ENCODE measurements around the gene DDR1. TPM values are rescaled to one million over a fixed set of nuclear protein-coding genes. Genes with fewer than 3 reads are reported as not detected.

DDR1 gene
- 117 and 127 TPM in 2 replicates for total RNA-seq (2014; rRNA removed; shearing (Covaris generic))

DNA sequence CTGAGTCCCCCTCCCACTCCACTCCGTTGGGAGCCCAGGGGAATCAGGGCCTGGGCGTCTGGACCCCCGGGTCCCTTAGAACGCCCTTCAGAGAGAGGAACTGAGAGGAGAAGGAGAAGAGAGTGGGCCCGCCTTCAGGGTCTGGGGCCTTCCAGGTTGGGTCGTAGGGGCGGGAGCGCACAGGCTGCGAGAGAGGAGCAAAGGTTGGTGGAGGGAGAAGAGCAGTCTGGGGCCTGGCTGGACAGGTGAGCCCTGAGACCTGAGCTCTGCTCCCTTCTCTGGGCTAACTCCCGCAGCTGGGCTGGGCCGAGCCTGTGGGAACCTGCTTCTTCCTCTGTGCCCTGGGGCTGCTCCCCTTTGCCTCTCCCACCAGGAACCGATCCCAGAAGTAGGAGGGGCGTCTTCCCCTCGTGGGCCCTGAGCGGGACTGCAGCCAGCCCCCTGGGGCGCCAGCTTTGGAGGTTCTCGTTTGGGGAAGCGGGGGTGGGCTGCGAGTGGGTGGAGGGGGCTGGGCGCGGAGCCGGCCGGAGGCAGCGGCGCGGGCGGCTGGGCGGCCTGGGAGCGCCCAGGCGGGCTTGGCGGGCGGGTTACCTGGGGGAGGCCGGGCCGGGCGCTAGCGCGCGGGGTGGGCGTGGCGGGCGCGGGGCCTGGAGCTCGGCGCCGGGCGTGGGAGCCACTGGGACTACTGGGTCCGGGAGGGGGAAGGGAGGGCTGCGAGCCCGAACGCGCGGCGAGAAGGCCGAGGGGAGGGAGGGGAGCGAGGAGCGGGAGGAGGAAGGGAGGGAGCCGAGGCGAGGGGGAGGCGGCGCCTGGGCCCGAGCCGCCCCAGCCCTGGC lies at the start of gene DDR1:
TSS of gene DDR1 (plus strand) at position 835 of the 836 bp plus-strand sequence. CDS start 4,211 bp downstream, outside the sequence.
- Histone ChIP-seq H3K27me3 (ENCODE audit: control insufficient read depth, insufficient read depth, low read length) (no peaks in the 10 kb centered on the region), H3K4me3 (ENCODE audit: insufficient read depth, low read depth, low read length) (peak within 1 kb of the TSS; percentile 84), H3K36me3 (replicated peaks; ENCODE audit: control insufficient read depth, insufficient read depth, low read length) (peaks cover 4% of the 10 kb centered on the region; the same call in 1 of the 2 replicates)
- peak; percentile 91 for DNase-seq

DNA sequence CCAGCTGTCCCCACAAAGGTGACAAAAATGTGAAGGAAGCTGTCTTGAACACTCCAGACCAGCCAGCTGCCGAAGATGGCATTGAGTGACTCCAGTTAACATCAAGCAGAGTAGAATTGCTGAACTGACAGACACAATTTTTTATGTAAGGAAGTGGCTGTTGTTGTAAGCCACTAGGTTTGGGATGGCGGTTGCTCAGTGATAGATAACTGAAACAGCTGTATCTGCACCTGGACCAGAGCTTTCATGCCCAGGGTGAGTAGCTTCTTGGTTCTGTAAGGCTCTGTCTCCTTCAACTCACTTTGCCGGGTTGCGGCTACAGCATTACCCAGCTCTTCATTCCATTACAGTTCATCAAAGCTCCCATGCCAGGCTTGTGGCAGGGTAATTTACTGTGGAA lies 49.7 kb upstream of the DDR1 start:
- H3K27me3 ChIP-seq (ENCODE audit: control insufficient read depth, insufficient read depth, low read length): no peaks in the 10 kb centered on the region
- peaks cover 5% of the 10 kb centered on the region for H3K36me3 ChIP-seq (replicated peaks; ENCODE audit: control insufficient read depth, insufficient read depth, low read length)
- DNase-seq: no peak
- no peak overlapping the region for H3K4me3 ChIP-seq (ENCODE audit: insufficient read depth, low read depth, low read length)

DNA sequence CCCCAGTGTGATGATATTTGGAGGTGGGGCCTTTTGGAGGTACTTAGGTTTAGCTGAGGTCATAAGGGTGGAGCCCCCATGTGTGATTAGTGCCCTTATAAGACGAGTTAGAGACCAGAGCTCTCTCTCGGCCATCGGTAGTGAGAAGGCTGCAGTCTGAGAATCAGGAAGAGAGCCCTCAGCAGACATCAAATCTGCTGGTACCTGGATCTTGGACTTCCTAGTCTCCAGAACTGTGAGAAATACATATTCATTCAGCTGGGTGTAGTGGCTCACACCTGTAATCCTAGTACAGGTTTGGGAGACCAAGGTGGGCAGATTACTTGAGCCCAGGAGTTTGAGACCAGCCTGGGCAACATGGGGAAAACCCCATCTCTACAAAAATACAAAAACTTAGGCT lies 48.7 kb upstream of the DDR1 start:
- Histone ChIP-seq H3K36me3 (replicated peaks; ENCODE audit: control insufficient read depth, insufficient read depth, low read length) (peaks cover 11% of the 10 kb centered on the region), H3K4me3 (ENCODE audit: insufficient read depth, low read depth, low read length) (no peak overlapping the region), H3K27me3 (ENCODE audit: control insufficient read depth, insufficient read depth, low read length) (no peaks in the 10 kb centered on the region)
- DNase-seq: no peak

DNA sequence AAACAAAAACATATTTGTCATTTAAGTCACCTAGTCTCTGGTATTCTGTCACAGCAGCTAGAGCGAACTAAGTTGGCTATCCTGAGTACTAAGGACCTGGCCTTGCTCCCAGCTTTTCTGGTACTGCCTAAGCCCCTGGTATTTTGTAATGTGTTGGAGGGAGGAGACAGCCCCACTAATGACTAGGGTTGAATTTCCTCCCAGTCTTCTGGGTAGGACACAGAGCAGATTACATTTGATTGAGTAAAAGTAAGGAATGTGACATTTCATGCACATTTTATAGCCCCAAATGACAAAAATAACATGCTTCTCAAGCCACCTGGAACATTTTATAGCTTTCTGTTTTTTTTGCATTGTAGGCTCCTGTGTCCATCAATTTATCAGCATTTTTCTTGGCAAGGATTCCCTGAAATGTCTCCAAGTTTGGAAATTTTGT lies 47.9 kb upstream of the DDR1 start:
- no peaks in the 10 kb centered on the region for H3K27me3 ChIP-seq (ENCODE audit: control insufficient read depth, insufficient read depth, low read length)
- H3K36me3 ChIP-seq (replicated peaks; ENCODE audit: control insufficient read depth, insufficient read depth, low read length): peaks cover 11% of the 10 kb centered on the region
- H3K4me3 ChIP-seq (ENCODE audit: insufficient read depth, low read depth, low read length): no peak overlapping the region
- DNase-seq: no peak

DNA sequence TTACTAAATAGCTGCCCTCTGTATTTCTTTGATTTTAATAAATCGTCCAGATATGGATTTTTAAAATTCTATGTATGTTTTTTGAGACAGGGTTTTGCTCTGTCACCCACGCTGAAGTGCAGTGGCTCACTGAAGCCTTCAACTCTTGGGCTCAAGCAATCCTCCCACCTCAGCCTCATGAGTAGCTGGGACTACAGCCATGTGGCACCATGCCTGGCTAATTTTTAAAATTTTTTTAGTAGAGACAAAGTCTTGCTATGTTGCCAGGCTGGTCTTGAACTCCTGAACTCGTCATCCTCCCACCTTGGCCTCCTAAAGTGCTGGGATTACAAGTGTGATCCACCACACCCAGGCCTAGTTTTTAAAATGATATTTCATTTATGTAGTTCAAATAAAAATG lies 47.4 kb upstream of the DDR1 start:
- Histone ChIP-seq H3K27me3 (ENCODE audit: control insufficient read depth, insufficient read depth, low read length) (no peaks in the 10 kb centered on the region), H3K4me3 (ENCODE audit: insufficient read depth, low read depth, low read length) (no peak overlapping the region), H3K36me3 (replicated peaks; ENCODE audit: control insufficient read depth, insufficient read depth, low read length) (peaks cover 11% of the 10 kb centered on the region)
- DNase-seq: no peak

DNA sequence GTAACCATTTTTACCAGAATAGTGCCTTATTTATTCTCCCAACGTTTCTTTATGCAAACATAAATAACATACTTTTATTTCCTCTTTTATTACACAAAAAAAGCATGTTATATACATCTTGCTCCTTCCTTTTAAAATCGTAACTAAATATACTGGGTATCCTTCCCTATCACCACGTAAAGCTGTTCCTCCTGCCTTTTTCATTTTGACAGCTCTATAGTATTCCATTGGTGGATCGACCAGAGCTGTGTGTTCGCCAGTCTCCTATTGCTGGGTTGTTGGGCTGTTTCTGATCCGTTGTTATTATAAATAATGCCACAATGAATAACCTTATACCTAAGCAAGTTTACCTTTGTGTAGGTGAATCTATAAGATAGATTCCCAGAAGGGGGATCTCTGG lies 46.9 kb upstream of the DDR1 start:
- Histone ChIP-seq H3K4me3 (ENCODE audit: insufficient read depth, low read depth, low read length) (no peak overlapping the region), H3K36me3 (replicated peaks; ENCODE audit: control insufficient read depth, insufficient read depth, low read length) (peaks cover 11% of the 10 kb centered on the region), H3K27me3 (ENCODE audit: control insufficient read depth, insufficient read depth, low read length) (no peaks in the 10 kb centered on the region)
- DNase-seq: no peak

DNA sequence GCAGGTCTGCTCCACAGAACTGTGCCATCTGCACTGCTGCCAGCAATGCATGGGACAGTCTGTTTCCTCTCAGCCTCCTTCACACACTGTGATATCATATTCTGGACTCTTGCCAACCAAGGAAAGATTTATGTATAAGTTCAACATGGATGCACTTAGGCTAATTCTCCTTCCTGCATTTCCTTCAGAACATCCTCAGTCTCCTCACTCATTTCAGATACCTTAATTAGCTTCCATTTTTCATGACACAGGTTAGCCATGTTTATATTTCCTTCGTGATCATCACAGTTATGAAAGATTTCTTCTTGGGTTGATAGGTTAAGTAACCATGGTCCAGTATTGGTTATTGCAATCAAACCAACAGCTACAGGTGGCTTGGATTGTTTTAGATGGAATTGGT lies 46.4 kb upstream of the DDR1 start:
- H3K4me3 ChIP-seq (ENCODE audit: insufficient read depth, low read depth, low read length): no peak overlapping the region
- no peaks in the 10 kb centered on the region for H3K27me3 ChIP-seq (ENCODE audit: control insufficient read depth, insufficient read depth, low read length)
- H3K36me3 ChIP-seq (replicated peaks; ENCODE audit: control insufficient read depth, insufficient read depth, low read length): peaks cover 11% of the 10 kb centered on the region
- no peak for DNase-seq

DNA sequence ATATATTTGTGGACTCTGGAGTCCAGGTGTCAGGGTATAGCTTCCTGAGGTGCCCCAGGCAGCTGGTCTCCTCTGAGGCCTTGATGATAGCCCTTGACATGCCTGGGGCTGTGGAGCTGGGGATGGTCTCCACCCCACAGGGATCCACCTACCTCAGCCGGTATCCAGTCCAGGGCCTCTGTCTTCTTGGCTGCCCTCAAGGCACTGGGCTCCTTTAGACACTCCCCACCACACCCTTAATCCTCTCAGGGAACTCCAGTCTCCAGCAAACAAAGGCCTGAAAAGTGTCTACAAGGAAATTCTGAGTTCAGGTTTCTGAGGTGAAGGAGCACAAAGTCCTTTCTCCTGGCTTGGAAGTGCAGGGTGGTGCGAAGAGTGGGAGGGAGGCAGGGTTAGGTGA lies 44.6 kb upstream of the DDR1 start:
- Histone ChIP-seq H3K27me3 (ENCODE audit: control insufficient read depth, insufficient read depth, low read length) (no peaks in the 10 kb centered on the region), H3K4me3 (ENCODE audit: insufficient read depth, low read depth, low read length) (no peak overlapping the region), H3K36me3 (replicated peaks; ENCODE audit: control insufficient read depth, insufficient read depth, low read length) (peaks cover 14% of the 10 kb centered on the region)
- DNase-seq: no peak

DNA sequence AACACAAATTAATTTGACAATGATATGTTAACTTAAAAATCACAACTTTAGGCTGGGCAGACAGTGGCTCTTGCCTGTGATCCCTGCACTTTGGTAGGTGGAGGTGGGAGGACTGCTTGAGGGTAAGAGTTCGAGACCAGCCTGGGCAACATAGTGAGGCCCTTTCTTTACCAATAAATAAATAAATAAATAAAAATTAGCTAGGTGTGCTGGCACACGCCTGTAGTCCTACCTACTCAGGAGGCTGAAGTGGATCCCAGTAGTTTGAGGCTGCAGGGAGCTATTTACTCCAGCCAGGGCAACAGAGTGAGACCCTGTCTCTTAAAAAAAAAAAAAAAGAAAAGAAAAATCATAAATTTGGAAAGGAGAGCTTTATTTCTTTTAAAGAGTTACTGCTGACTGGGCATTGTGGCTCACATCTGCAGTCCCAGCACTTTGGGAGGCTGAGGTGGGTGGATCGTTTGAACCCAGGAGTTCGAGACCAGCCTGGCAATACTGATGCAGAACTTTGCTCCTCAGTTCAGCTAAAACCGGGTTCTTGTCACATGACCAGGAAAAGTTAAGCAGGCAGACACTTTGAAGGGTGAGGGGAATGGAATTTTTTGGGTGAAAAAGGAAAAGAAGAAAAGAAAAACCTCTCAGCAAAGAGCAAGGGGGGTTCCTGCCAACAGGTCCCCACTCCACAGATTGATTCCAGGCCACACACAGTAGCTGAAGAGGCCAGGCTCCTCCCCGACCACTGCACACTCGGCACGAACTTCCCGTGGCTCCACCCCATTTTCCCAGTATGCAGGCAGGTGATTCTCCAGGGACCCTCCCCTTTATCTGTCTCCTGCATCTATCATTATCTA lies 44.0 kb upstream of the DDR1 start:
- DNase-seq: no peak
- peaks cover 14% of the 10 kb centered on the region for H3K36me3 ChIP-seq (replicated peaks; ENCODE audit: control insufficient read depth, insufficient read depth, low read length)
- H3K27me3 ChIP-seq (ENCODE audit: control insufficient read depth, insufficient read depth, low read length): no peaks in the 10 kb centered on the region
- no peak overlapping the region for H3K4me3 ChIP-seq (ENCODE audit: insufficient read depth, low read depth, low read length)

DNA sequence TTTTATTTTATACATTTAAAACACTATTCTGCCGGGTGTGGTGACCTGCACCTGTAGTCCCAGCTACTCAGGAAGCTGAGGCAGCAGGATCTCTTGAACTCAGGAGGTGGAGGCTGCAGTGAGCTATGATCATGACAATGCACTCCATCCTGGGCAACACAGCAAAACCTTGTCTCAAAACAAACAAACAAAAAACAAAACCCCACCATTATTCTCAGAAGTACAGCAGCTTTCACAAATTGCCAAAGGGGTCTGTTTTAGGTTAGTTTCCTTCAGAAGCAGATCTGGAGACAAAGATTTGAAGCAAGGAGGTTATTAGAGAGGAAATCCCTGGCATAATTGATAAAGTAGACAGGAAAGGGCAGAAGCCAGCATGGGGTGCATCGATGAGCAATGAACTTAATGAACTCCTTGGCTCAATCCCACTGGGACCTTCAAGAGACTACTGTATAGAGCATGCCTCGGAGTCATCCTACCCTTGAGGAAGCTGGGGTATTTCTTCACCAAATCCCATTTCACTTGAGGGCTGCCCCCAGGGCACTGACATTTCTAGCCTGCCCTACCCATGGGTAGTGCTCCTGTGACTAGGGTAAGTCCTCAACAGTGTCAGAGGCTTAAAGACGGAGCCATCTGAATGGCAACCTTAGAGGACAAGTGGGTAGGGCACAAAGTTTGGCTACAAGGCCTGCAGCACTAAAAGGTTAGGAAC lies 43.2 kb upstream of the DDR1 start:
- no peak overlapping the region for H3K4me3 ChIP-seq (ENCODE audit: insufficient read depth, low read depth, low read length)
- H3K27me3 ChIP-seq (ENCODE audit: control insufficient read depth, insufficient read depth, low read length): no peaks in the 10 kb centered on the region
- no peak for DNase-seq
- peaks cover 15% of the 10 kb centered on the region for H3K36me3 ChIP-seq (replicated peaks; ENCODE audit: control insufficient read depth, insufficient read depth, low read length)

DNA sequence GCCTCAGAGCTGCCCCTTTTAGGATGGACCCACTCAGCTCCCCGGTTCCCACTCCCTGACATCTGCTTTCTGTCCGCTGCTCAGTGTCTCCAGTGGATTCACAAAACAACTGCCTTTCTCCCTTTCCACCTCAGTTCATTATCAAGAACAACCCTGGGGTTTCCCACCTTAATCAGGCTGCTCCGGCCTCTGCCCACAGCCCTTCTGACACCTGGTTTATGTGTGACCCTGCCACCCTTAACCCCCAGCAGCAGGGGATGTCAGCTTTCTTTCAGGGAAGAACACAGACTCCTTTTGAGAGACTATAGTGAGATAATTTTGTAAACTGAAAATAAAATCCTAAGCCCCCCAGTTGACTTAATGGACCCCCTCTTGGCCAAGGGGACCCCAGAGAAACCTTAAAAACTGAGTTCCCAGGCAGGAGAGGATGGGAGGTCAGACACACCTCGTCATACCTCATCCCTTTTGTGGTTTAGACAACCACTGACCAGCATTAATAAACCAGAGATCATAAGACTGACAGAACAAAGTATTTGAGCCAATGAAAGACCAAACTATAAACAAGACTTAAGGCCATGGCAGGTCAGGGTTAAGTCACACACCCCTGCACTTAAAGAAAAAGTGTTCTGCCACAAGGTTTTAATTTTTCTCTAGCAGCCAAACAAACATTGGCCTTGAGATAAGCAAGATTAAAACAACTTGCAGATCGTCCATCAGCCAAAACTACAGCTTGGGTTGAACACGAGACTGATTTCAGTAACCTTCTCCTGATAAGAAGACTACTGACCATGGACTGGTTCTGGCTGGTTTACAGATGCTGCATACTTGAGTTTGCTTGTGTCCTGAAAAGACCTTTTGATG lies 42.4 kb upstream of the DDR1 start:
- no peak overlapping the region for H3K4me3 ChIP-seq (ENCODE audit: insufficient read depth, low read depth, low read length)
- no peaks in the 10 kb centered on the region for H3K27me3 ChIP-seq (ENCODE audit: control insufficient read depth, insufficient read depth, low read length)
- no peak for DNase-seq
- peaks cover 15% of the 10 kb centered on the region for H3K36me3 ChIP-seq (replicated peaks; ENCODE audit: control insufficient read depth, insufficient read depth, low read length)

DNA sequence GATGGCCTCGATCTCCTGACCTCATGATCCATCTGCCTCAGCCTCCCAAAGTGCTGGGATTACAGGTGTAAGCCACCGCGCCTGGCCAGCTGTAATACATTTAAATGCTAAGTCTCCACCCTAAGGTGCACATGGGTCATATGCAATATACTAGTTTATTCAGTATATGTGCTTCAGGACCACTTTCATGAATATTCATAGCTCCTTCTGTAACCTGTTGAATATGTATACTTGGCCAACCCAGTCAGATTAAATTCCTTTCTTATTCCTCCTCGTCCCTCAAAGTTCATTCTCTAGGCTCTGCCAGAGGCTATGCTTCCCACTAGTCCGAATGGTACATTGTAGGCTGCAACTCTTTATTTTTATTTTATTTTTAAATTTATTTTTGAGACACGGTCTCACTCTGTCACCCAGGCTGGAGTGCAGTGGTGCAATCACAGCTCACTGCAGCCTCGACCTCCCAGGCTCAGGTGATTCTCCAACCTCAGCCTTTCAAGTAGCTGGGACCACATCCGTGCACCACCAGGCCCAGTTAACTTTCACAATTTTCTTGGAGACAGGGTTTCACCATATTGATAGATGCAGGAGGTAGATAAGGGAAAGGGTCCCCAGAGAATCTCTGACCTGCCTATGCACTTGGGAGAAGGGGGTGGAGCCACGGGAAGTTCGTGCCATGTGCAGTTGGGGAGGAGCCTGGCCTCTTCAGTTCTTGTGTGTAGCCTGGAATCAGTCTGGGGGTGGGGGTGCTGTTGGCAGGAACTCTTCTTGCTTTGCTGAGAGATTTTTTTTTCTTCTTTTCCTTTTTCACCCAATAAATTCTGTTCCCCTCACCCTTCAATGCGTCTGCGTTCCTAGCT lies 41.3 kb upstream of the DDR1 start:
- Histone ChIP-seq H3K4me3 (ENCODE audit: insufficient read depth, low read depth, low read length) (no peak overlapping the region), H3K27me3 (ENCODE audit: control insufficient read depth, insufficient read depth, low read length) (no peaks in the 10 kb centered on the region), H3K36me3 (replicated peaks; ENCODE audit: control insufficient read depth, insufficient read depth, low read length) (peaks cover 15% of the 10 kb centered on the region)
- no peak for DNase-seq

DNA sequence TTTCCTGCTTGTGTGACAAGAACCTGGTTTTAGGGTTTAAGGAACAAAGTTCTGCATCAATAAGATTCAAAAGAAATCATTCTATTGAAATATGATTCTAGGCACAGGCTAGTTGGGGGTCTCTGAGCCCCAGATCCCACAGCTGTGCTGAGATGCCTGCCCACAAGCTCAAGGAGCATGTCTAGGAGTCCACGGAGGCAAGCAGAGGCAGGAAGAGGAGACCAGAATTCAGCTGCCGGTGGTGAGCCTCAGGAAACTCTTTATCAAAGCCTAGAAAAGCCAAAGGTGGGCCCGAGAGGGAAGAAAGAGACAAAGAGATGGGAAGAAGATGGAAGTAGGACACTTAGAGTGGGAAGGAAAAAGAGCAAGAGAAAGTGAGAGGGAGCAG lies 40.7 kb upstream of the DDR1 start:
- DNase-seq: no peak

More for the DNA sequence above, 40.7 kb upstream of the DDR1 start:
- Histone ChIP-seq H3K36me3 (replicated peaks; ENCODE audit: control insufficient read depth, insufficient read depth, low read length) (peaks cover 15% of the 10 kb centered on the region), H3K4me3 (ENCODE audit: insufficient read depth, low read depth, low read length) (no peak overlapping the region), H3K27me3 (ENCODE audit: control insufficient read depth, insufficient read depth, low read length) (no peaks in the 10 kb centered on the region)
